ENCODE data around the gene RWDD3. TPM values are rescaled to one million over a fixed set of nuclear protein-coding genes. Genes with fewer than 3 reads are reported as not detected.

The RWDD3 gene
- total RNA-seq, 1 experiment from 2014 or later = 10.3 TPM

DNA sequence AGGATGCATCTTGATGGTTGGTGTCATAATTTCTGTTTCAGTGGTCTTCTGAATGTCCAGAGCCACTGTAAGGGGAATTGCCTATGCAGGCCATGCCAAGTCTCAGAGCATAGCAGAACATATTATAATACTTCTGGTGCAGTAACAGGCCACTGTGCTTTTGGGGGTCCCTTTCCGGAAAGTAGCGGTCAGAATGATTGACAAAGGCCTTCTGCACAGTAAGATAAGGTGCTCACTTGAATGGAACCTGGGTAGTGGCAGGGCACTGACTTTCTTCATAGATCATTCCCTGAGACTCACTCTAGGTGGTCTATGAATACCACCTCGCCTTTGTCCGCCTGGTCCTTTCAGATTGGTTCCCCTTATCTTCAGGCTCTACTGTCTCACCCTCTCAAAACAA is 28.9 kb downstream of the RWDD3 start:
- no peak for DNase-seq (ENCODE audit: unreplicated experiment)
- POLR2A ChIA-PET = no interaction called here
- BruUV-seq (replicated peaks) = no TSS peak
- no peak overlapping the region for H3K27ac Mint-ChIP-seq (ENCODE audit: low read depth, unreplicated experiment)
- TF ChIP-seq, protein P1, sequence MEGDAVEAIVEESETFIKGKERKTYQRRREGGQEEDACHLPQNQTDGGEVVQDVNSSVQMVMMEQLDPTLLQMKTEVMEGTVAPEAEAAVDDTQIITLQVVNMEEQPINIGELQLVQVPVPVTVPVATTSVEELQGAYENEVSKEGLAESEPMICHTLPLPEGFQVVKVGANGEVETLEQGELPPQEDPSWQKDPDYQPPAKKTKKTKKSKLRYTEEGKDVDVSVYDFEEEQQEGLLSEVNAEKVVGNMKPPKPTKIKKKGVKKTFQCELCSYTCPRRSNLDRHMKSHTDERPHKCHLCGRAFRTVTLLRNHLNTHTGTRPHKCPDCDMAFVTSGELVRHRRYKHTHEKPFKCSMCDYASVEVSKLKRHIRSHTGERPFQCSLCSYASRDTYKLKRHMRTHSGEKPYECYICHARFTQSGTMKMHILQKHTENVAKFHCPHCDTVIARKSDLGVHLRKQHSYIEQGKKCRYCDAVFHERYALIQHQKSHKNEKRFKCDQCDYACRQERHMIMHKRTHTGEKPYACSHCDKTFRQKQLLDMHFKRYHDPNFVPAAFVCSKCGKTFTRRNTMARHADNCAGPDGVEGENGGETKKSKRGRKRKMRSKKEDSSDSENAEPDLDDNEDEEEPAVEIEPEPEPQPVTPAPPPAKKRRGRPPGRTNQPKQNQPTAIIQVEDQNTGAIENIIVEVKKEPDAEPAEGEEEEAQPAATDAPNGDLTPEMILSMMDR (IDR thresholded peaks at IDR 0.05; ENCODE audit: unreplicated experiment) = no peak
- peaks cover 6% of the 10 kb centered on the region for H3K9me3 Mint-ChIP-seq (ENCODE audit: unreplicated experiment)
- no peaks in the 10 kb centered on the region for H3K36me3 Mint-ChIP-seq (ENCODE audit: insufficient read depth, unreplicated experiment)
- no peaks in the 10 kb centered on the region for H3K27me3 Mint-ChIP-seq (ENCODE audit: insufficient read depth, unreplicated experiment)
- intact Hi-C loops (cut with micrococcal nuclease) = no loop called here
- H3K4me3 Mint-ChIP-seq (ENCODE audit: unreplicated experiment) = no peak overlapping the region
- CTCF ChIA-PET = no interaction called here
- H3K4me1 Mint-ChIP-seq (ENCODE audit: insufficient read depth, unreplicated experiment) = no peaks in the 10 kb centered on the region

GRCh38 chr1:95263450-95263849 is 29.4 kb downstream of the RWDD3 start:
- no TSS peak for BruUV-seq (replicated peaks)
- H3K9me3 Mint-ChIP-seq (ENCODE audit: unreplicated experiment) = peaks cover 6% of the 10 kb centered on the region
- POLR2A ChIA-PET = no interaction called here

DNA sequence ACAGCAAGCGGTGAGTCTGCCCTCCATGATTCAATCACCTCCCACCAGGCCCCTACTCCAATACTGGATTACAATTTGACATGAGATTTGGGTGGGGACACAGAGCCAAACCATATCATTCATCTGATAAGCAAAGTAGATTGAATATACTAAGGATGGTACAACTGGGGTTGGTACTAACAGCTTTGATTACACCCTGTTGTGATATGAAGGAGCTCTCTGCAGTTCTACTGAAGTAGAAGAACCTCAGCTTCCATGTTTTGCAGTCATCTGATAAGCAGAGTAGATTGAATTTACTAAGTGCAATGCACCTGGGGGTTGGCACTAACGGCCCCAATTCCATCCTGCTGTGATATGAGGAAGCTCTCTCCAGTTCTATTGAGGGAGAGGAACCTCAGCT is 31.1 kb downstream of the RWDD3 start:
- Mint-ChIP-seq H3K27me3 (ENCODE audit: insufficient read depth, unreplicated experiment) (no peaks in the 10 kb centered on the region), H3K4me3 (ENCODE audit: unreplicated experiment) (no peak overlapping the region), H3K27ac (ENCODE audit: low read depth, unreplicated experiment) (no peak overlapping the region), H3K4me1 (ENCODE audit: insufficient read depth, unreplicated experiment) (no peaks in the 10 kb centered on the region), H3K36me3 (ENCODE audit: insufficient read depth, unreplicated experiment) (no peaks in the 10 kb centered on the region), H3K9me3 (ENCODE audit: unreplicated experiment) (peaks cover 6% of the 10 kb centered on the region)
- intact Hi-C loops (cut with micrococcal nuclease) = no loop called here
- CTCF ChIA-PET = interaction anchor here (0.5 kb wide), 1 partner anchor 1559 kb away, joined by 3 read pairs; no protein-coding TSS in a partner anchor
- POLR2A ChIA-PET = interaction anchor here (0.8 kb wide), 1 partner anchor 9 kb away, joined by 3 read pairs; no protein-coding TSS in a partner anchor
- TF ChIP-seq, protein P1 (IDR thresholded peaks at IDR 0.05; ENCODE audit: unreplicated experiment) = no peak
- BruUV-seq (replicated peaks) = no TSS peak
- no peak for DNase-seq (ENCODE audit: unreplicated experiment)

More at GRCh38 chr1:95263450-95263849, 29.4 kb downstream of the RWDD3 start:
- DNase-seq (ENCODE audit: unreplicated experiment) = no peak
- Mint-ChIP-seq H3K36me3 (ENCODE audit: insufficient read depth, unreplicated experiment) (no peaks in the 10 kb centered on the region), H3K27ac (ENCODE audit: low read depth, unreplicated experiment) (no peak overlapping the region), H3K4me1 (ENCODE audit: insufficient read depth, unreplicated experiment) (no peaks in the 10 kb centered on the region), H3K4me3 (ENCODE audit: unreplicated experiment) (no peak overlapping the region), H3K27me3 (ENCODE audit: insufficient read depth, unreplicated experiment) (no peaks in the 10 kb centered on the region)
- TF ChIP-seq, protein P1 (IDR thresholded peaks at IDR 0.05; ENCODE audit: unreplicated experiment) = no peak
- CTCF ChIA-PET = no interaction called here
- intact Hi-C loops (cut with micrococcal nuclease) = no loop called here

DNA sequence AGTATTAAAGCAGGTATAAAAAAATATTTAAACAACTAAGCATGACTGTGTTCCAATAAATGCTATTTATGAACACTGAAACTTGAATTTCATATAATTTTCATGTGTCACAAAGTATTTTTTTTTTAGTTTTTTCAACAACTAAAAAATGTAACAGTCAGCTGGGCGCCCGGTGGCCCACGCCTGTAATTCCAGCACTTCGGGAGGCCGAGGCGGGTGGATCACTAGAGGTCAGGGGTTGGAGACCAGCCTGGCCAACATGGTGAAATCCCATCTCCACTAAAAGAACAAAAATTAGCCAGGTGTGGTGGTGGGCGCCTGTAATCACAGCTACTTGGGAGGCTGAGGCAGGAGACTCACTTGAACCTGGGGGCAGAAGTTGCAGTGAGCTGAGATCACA is 42.4 kb downstream of the RWDD3 start:
- Mint-ChIP-seq H3K4me1 (ENCODE audit: insufficient read depth, unreplicated experiment) (no peaks in the 10 kb centered on the region), H3K9me3 (ENCODE audit: unreplicated experiment) (peaks cover 13% of the 10 kb centered on the region), H3K36me3 (ENCODE audit: insufficient read depth, unreplicated experiment) (no peaks in the 10 kb centered on the region), H3K4me3 (ENCODE audit: unreplicated experiment) (no peak overlapping the region), H3K27me3 (ENCODE audit: insufficient read depth, unreplicated experiment) (no peaks in the 10 kb centered on the region), H3K27ac (ENCODE audit: low read depth, unreplicated experiment) (no peak overlapping the region)
- TF ChIP-seq, protein P1 (IDR thresholded peaks at IDR 0.05; ENCODE audit: unreplicated experiment) = no peak
- no TSS peak for BruUV-seq (replicated peaks)
- CTCF ChIA-PET = interaction anchor here (0.6 kb wide), 1 partner anchor 1862 kb away, joined by 3 read pairs; no protein-coding TSS in a partner anchor
- DNase-seq (ENCODE audit: unreplicated experiment) = no peak
- intact Hi-C loops (cut with micrococcal nuclease) = no loop called here
- POLR2A ChIA-PET = no interaction called here
